Ascending aorta (tissue), 2 donors: ENCODE measurements around the gene OTOL1. TPM values are rescaled to one million over a fixed set of nuclear protein-coding genes. Genes with fewer than 3 reads are reported as not detected.
"Not testable (repeated sequence)": the region's sequence is repeated elsewhere in the genome, so short reads cannot be mapped to it uniquely, and the experiment has no call there.

Experiments used
- DNase-seq, 2 donors: peaks; one replicate each; pipeline ENCODE4 v3.0.0-alpha.2; 2019; ENCODE audit warnings: low spot score in 2 of 2
- H3K27ac ChIP-seq, 2 donors: fragments of 200-600 bp; sonication (generic); one replicate each; pipeline ENCODE4 v1.5.1; 2016 to 2017; ENCODE audit warnings: mild to moderate bottlenecking in 1 of 2
- H3K27me3 ChIP-seq: fragments of 200-600 bp; sonication (generic); one replicate; pipeline ENCODE4 v1.5.1; 2017
- H3K36me3 ChIP-seq, 2 donors: fragments of 200-600 bp; sonication (generic); one replicate each; pipeline ENCODE4 v1.5.1; 2016
- H3K4me1 ChIP-seq, 2 donors: fragments of 200-600 bp; sonication (generic); one replicate each; pipeline ENCODE4 v1.5.1; 2016 to 2017; ENCODE audit warnings: mild to moderate bottlenecking in 1 of 2
- H3K4me3 ChIP-seq, 2 donors: fragments of 200-600 bp; sonication (generic); one replicate each; pipeline ENCODE4 v1.5.1; 2016 to 2017; ENCODE audit warnings: mild to moderate bottlenecking in 1 of 2
- H3K9me3 ChIP-seq, 2 donors: fragments of 200-600 bp; sonication (generic); one replicate each; pipeline ENCODE4 v1.5.1; 2016
- CTCF ChIP-seq, 3 experiments: fragments of 200-600 bp in 2 of 3; fragments of 450-650 bp in 1 of 3; sonication (generic) in 2 of 3; IDR thresholded peaks; one replicate each; pipeline ENCODE4 v1.5.1; 2016 to 2019; ENCODE audit warnings: antibody characterized with exemption in 3 of 3, mild to moderate bottlenecking in 1 of 3, moderate library complexity in 1 of 3
- intact Hi-C: fragments of 100-400 bp; cut with DNase I; formaldehyde crosslinking; loops from one replicate; pipeline ENCODE4 v1.15.1; 2023
- total RNA-seq: library from RNA; depleted of rRNA; stranded (reverse); fragments of >200 nt; gene quantifications from one replicate; pipeline ENCODE4 v1.1.0, GENCODE V29; 2016

OTOL1 gene
- total RNA-seq, 1 donor from 2014 or later = not detected

- Histone ChIP-seq H3K4me3 (no peak overlapping the region), H3K27ac (no peak overlapping the region), H3K4me1 (no peaks in the 10 kb centered on the region), H3K27me3 (no peaks in the 10 kb centered on the region), H3K36me3 (no peaks in the 10 kb centered on the region), H3K9me3 (no peaks in the 10 kb centered on the region)
- DNase-seq = no peak
- intact Hi-C loops = no loop called here
- TF ChIP-seq CTCF (IDR thresholded peaks at IDR 0.05) = no peak
These were observed 12.4 kb upstream of the OTOL1 start for GRCh38 chr3:161484226-161484625.

GRCh38 chr3:161488284-161488683 is 8.3 kb upstream of the OTOL1 start:
- intact Hi-C loops, H3K27me3 ChIP-seq, H3K4me1 ChIP-seq, H3K4me3 ChIP-seq, H3K27ac ChIP-seq, DNase-seq, H3K36me3 ChIP-seq, H3K9me3 ChIP-seq: not testable (repeated sequence)

- Histone ChIP-seq H3K36me3 (no peaks in the 10 kb centered on the region), H3K27ac (no peak overlapping the region)
- intact Hi-C loops = no loop called here
These were observed 7.2 kb upstream of the OTOL1 start for GRCh38 chr3:161489395-161489794.

GRCh38 chr3:161490845-161491244 is 5.8 kb upstream of the OTOL1 start:
- DNase-seq, H3K9me3 ChIP-seq, H3K36me3 ChIP-seq, intact Hi-C loops, H3K4me1 ChIP-seq, H3K27ac ChIP-seq, H3K4me3 ChIP-seq, H3K27me3 ChIP-seq: not testable (repeated sequence)

More at GRCh38 chr3:161489395-161489794, 7.2 kb upstream of the OTOL1 start:
- DNase-seq = no peak
- no peak for TF ChIP-seq CTCF (IDR thresholded peaks at IDR 0.05)
- Histone ChIP-seq H3K4me1 (no peaks in the 10 kb centered on the region), H3K27me3 (no peaks in the 10 kb centered on the region), H3K4me3 (no peak overlapping the region), H3K9me3 (no peaks in the 10 kb centered on the region)

GRCh38 chr3:161498259-161498921 is 1.8 kb downstream of the OTOL1 start:
- Histone ChIP-seq H3K36me3 (no peaks in the 10 kb centered on the region), H3K27me3 (no peaks in the 10 kb centered on the region), H3K4me1 (no peaks in the 10 kb centered on the region), H3K27ac (no peak overlapping the region), H3K9me3 (no peaks in the 10 kb centered on the region), H3K4me3 (no peak overlapping the region)
- intact Hi-C loops = no loop called here
- TF ChIP-seq CTCF (IDR thresholded peaks at IDR 0.05) = no peak
- no peak for DNase-seq

- H3K4me3 ChIP-seq = no peak overlapping the region
- H3K27me3 ChIP-seq = no peaks in the 10 kb centered on the region
- H3K36me3 ChIP-seq = no peaks in the 10 kb centered on the region
- TF ChIP-seq CTCF (IDR thresholded peaks at IDR 0.05) = no peak
- H3K27ac ChIP-seq = no peak overlapping the region
- no peaks in the 10 kb centered on the region for H3K4me1 ChIP-seq
- no peaks in the 10 kb centered on the region for H3K9me3 ChIP-seq
- intact Hi-C loops = no loop called here
- DNase-seq = no peak
These were observed 3.6 kb downstream of the OTOL1 start for GRCh38 chr3:161500068-161500796.
